MM.1S (cell line): ENCODE data around the gene WAS.

Experiments
- CTCF ChIP-seq: fragments of 300-600 bp; sonication (generic); IDR thresholded peaks from 2 replicates; pipeline ENCODE4 v1.5.1; 2016; ENCODE audit warnings: antibody characterized with exemption, low read length, mixed read lengths
- EZH2 ChIP-seq: fragments of 300-600 bp; sonication (generic); optimal IDR thresholded peaks from 2 replicates; pipeline ENCODE3; 2017; ENCODE audit warnings: low read depth, mild to moderate bottlenecking, antibody characterized with exemption, low read length, mixed read lengths
- EZH2phosphoT487 ChIP-seq: fragments of 300-600 bp; sonication (generic); IDR thresholded peaks from 2 replicates; pipeline ENCODE4 v1.6.1; 2018; ENCODE audit warnings: antibody characterized with exemption, low read length

- TF ChIP-seq EZH2phosphoT487 = no peak
- TF ChIP-seq CTCF = no peak
- TF ChIP-seq EZH2 = no peak
Observed at GRCh38 chrX:48685416-48685815, 1.8 kb downstream of the WAS start.
